GM21367 (cell line): ENCODE results near the gene CADPS.

Experiments used
- ATAC-seq: cut with Tn5 transposase; IDR thresholded peaks from one replicate; pipeline ENCODE4 v1.9.1; 2021; ENCODE audit not compliant: unreplicated experiment

Gene CADPS

GRCh38 chr3:62365391-62366125 is 509.7 kb downstream of the CADPS start:
- no peak for ATAC-seq

DNA sequence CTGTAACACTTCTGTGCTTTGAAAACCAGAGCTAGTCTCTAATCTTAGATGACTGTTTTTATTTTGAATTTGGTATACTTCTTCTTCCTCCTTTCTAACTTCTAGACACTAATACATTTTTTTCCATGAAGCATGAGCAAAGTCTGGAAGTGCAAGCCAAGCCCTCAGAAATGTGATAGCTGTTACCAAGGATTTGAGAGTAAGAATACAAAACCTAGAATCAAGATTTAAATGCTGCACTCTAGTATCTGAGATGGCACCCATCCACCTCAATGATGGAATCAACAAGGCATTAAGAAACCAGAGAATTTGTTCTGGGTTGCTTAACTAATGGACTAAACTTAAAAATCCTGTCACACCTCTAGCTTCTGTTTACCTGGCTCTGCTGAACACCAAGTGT is 511.0 kb downstream of the CADPS start:
- no peak for ATAC-seq

- ATAC-seq: no peak
These were observed 511.9 kb downstream of the CADPS start for GRCh38 chr3:62363275-62363674.

- ATAC-seq: no peak
These were observed 513.4 kb downstream of the CADPS start for GRCh38 chr3:62361824-62362223.

- peak; percentile 62 for ATAC-seq
These were observed 514.0 kb downstream of the CADPS start for GRCh38 chr3:62361261-62361660.

DNA sequence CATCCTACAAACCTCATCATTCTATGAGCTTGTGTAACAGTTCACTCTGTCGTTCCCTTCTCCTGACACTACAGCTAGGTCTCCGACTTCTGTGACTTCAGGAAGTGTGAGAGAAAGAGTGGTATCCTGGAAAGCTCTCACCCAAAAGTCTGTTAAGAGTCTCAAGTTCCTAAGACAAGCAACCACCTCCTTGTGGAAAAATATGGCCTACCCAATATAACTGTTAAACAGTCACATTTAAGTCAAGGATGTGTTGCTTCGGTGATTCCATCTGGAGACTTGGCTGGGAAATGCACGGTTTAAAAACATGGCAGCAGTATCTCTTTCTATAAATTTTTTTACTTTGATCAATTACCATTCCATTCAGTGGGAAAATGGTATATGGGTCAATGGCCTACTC is 515.7 kb downstream of the CADPS start:
- ATAC-seq: no peak

- ATAC-seq: no peak
These were observed 518.9 kb downstream of the CADPS start for GRCh38 chr3:62356356-62356755.

GRCh38 chr3:62355703-62356102 is 519.5 kb downstream of the CADPS start:
- ATAC-seq: no peak
